GM23338 (cell line): ENCODE measurements around the gene SHC4.

Experiments
- CTCF ChIP-seq, 2 experiments: fragments of 200-600 bp in 1 of 2; sonication (generic) in 1 of 2; conservative IDR thresholded peaks; 2 replicates each; pipeline versions ENCODE4 v1.5.1 to v1.6.1; 2016 to 2017; ENCODE audit warnings: antibody characterized with exemption in 2 of 2, low read depth in 2 of 2, mild to moderate bottlenecking in 2 of 2, moderate library complexity in 1 of 2
- EZH2 ChIP-seq: fragments of 200-600 bp; sonication (generic); IDR thresholded peaks from one replicate; pipeline ENCODE4 v1.8.0; 2017; ENCODE audit warnings: antibody characterized with exemption, mild to moderate bottlenecking, low read depth; ENCODE audit not compliant: unreplicated experiment
- JUNB ChIP-seq: IDR thresholded peaks from one replicate; pipeline ENCODE4 v1.6.1; 2016; ENCODE audit warnings: antibody characterized with exemption; ENCODE audit not compliant: unreplicated experiment
- NANOG ChIP-seq: IDR thresholded peaks from 2 replicates; pipeline ENCODE4 v1.6.1; 2016; ENCODE audit warnings: antibody characterized with exemption, borderline replicate concordance
- POLR2AphosphoS5 ChIP-seq: IDR thresholded peaks from 2 replicates; pipeline ENCODE4 v1.6.1; 2016; ENCODE audit warnings: antibody characterized with exemption, low read depth
- TF ChIP-seq, protein P1 (sequence below): IDR thresholded peaks from one replicate; pipeline ENCODE4 v1.6.1; 2018; ENCODE audit warnings: antibody characterized with exemption; ENCODE audit not compliant: unreplicated experiment

- TF ChIP-seq JUNB (no peak), CTCF (conservative IDR thresholded peaks at IDR 0.05; ENCODE audit: low read depth in 2 of 2) (no peak), EZH2 (no peak), POLR2AphosphoS5 (no peak), NANOG (no peak)
- TF ChIP-seq, protein P1, sequence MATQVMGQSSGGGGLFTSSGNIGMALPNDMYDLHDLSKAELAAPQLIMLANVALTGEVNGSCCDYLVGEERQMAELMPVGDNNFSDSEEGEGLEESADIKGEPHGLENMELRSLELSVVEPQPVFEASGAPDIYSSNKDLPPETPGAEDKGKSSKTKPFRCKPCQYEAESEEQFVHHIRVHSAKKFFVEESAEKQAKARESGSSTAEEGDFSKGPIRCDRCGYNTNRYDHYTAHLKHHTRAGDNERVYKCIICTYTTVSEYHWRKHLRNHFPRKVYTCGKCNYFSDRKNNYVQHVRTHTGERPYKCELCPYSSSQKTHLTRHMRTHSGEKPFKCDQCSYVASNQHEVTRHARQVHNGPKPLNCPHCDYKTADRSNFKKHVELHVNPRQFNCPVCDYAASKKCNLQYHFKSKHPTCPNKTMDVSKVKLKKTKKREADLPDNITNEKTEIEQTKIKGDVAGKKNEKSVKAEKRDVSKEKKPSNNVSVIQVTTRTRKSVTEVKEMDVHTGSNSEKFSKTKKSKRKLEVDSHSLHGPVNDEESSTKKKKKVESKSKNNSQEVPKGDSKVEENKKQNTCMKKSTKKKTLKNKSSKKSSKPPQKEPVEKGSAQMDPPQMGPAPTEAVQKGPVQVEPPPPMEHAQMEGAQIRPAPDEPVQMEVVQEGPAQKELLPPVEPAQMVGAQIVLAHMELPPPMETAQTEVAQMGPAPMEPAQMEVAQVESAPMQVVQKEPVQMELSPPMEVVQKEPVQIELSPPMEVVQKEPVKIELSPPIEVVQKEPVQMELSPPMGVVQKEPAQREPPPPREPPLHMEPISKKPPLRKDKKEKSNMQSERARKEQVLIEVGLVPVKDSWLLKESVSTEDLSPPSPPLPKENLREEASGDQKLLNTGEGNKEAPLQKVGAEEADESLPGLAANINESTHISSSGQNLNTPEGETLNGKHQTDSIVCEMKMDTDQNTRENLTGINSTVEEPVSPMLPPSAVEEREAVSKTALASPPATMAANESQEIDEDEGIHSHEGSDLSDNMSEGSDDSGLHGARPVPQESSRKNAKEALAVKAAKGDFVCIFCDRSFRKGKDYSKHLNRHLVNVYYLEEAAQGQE, result no peak
Observed at GRCh38 chr15:48802257-48802656, 161.5 kb downstream of the SHC4 start.
